HEK293 (cell line): ENCODE results near the gene PDE11A.

ENCODE experiments used
- CTCF ChIP-seq: fragments of 450-650 bp; formaldehyde crosslinking; IDR thresholded peaks from 2 replicates; pipeline ENCODE4 v1.5.1; 2016; ENCODE audit warnings: missing biosample characterization, missing genetic modification characterization
- KLF16 ChIP-seq: fragments of 450-650 bp; formaldehyde crosslinking; IDR thresholded peaks from 2 replicates; pipeline ENCODE4 v1.5.1; 2017; ENCODE audit warnings: missing biosample characterization, missing genetic modification characterization
- REPIN1 ChIP-seq: fragments of 450-650 bp; formaldehyde crosslinking; IDR thresholded peaks from 2 replicates; pipeline ENCODE4 v1.5.1; 2017; ENCODE audit warnings: missing biosample characterization, missing genetic modification characterization, low read depth
- SP2 ChIP-seq: fragments of 450-650 bp; formaldehyde crosslinking; IDR thresholded peaks from 2 replicates; pipeline ENCODE4 v1.5.1; 2016; ENCODE audit warnings: missing biosample characterization, missing genetic modification characterization
- ZBTB26 ChIP-seq: fragments of 450-650 bp; formaldehyde crosslinking; optimal IDR thresholded peaks from 2 replicates; pipeline ENCODE3; 2016; ENCODE audit warnings: missing biosample characterization, mild to moderate bottlenecking, missing genetic modification characterization
- ZNF404 ChIP-seq: fragments of 450-650 bp; formaldehyde crosslinking; IDR thresholded peaks from 2 replicates; pipeline ENCODE4 v1.5.1; 2017; ENCODE audit warnings: missing biosample characterization, missing genetic modification characterization
- ZNF423 ChIP-seq: fragments of 450-650 bp; formaldehyde crosslinking; IDR thresholded peaks from 2 replicates; pipeline ENCODE4 v1.5.1; 2016; ENCODE audit warnings: missing biosample characterization, missing genetic modification characterization
- ZNF558 ChIP-seq: fragments of 450-650 bp; formaldehyde crosslinking; IDR thresholded peaks from 2 replicates; pipeline ENCODE4 v1.5.1; 2016; ENCODE audit warnings: missing biosample characterization, missing genetic modification characterization
- ZNF596 ChIP-seq: fragments of 450-650 bp; IDR thresholded peaks from 2 replicates; pipeline ENCODE4 v1.5.0; 2018; ENCODE audit warnings: missing biosample characterization, mild to moderate bottlenecking, missing genetic modification characterization, moderate library complexity
- ZNF768 ChIP-seq: fragments of 450-650 bp; formaldehyde crosslinking; IDR thresholded peaks from 2 replicates; pipeline ENCODE4 v1.5.1; 2018; ENCODE audit warnings: missing biosample characterization, mild to moderate bottlenecking, missing genetic modification characterization
- TF ChIP-seq, protein P1 (sequence below): fragments of 450-650 bp; formaldehyde crosslinking; IDR thresholded peaks from 2 replicates; pipeline ENCODE4 v1.5.1; 2016; ENCODE audit warnings: missing biosample characterization, missing genetic modification characterization
- TF ChIP-seq, protein P2 (sequence below): fragments of 450-650 bp; formaldehyde crosslinking; IDR thresholded peaks from 2 replicates; pipeline ENCODE4 v1.5.1; 2016; ENCODE audit warnings: missing biosample characterization, missing genetic modification characterization
- TF ChIP-seq, protein P3 (sequence below): fragments of 450-650 bp; formaldehyde crosslinking; IDR thresholded peaks from 2 replicates; pipeline ENCODE4 v1.5.1; 2016; ENCODE audit warnings: missing biosample characterization, missing genetic modification characterization

DNA sequence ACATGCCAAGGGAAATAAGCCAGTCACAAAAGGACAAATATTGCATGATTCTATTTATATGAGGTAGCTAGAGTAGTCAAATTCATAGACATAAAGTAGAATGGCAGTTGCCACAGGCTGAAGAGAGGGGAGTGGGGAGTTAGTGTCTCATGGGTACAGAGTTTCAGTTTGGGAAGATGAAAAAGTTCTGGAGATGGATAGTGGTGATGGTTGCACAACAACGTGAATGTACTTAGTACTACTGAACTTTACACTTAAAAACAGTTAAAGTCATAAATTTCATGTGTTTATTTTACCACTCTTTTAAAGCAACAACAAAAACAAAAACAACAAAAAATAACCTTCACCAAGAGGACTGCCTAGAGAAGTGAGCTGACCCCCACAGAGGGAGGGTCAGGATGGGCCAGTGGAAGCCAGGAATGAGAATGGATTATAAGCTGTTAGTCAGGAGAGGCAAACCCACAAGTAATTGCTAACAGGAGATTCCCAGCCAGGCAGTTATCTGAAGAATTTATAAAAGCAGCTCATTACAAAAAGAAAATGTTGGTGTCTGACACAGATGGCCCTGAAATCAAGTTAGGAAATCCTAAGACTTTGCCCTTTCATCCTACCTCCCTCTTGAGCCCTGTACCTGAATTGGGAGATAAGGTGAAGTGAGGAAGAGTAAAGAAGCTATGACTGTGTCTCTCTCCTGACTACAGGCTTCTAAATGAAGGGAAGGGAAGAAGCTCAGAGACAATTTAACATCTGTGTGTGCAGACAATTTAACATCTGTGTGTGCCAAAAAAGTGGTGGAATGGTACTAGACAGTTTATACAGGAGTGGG, 263.4 kb downstream of the PDE11A start:
- TF ChIP-seq, protein P1, sequence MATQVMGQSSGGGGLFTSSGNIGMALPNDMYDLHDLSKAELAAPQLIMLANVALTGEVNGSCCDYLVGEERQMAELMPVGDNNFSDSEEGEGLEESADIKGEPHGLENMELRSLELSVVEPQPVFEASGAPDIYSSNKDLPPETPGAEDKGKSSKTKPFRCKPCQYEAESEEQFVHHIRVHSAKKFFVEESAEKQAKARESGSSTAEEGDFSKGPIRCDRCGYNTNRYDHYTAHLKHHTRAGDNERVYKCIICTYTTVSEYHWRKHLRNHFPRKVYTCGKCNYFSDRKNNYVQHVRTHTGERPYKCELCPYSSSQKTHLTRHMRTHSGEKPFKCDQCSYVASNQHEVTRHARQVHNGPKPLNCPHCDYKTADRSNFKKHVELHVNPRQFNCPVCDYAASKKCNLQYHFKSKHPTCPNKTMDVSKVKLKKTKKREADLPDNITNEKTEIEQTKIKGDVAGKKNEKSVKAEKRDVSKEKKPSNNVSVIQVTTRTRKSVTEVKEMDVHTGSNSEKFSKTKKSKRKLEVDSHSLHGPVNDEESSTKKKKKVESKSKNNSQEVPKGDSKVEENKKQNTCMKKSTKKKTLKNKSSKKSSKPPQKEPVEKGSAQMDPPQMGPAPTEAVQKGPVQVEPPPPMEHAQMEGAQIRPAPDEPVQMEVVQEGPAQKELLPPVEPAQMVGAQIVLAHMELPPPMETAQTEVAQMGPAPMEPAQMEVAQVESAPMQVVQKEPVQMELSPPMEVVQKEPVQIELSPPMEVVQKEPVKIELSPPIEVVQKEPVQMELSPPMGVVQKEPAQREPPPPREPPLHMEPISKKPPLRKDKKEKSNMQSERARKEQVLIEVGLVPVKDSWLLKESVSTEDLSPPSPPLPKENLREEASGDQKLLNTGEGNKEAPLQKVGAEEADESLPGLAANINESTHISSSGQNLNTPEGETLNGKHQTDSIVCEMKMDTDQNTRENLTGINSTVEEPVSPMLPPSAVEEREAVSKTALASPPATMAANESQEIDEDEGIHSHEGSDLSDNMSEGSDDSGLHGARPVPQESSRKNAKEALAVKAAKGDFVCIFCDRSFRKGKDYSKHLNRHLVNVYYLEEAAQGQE (tag by site-specific recombination), result no peak
- TF ChIP-seq CTCF (tag by site-specific recombination) (no peak), ZNF423 (tag by site-specific recombination) (no peak), ZNF404 (tag by site-specific recombination) (no peak), REPIN1 (tag by site-specific recombination) (no peak), ZNF558 (tag by site-specific recombination) (no peak), ZNF768 (tag by site-specific recombination) (no peak), ZBTB26 (tag by site-specific recombination) (no peak), ZNF596 (tag by site-specific recombination) (no peak), KLF16 (tag by site-specific recombination) (no peak), SP2 (tag by site-specific recombination) (no peak)
- TF ChIP-seq, protein P2, sequence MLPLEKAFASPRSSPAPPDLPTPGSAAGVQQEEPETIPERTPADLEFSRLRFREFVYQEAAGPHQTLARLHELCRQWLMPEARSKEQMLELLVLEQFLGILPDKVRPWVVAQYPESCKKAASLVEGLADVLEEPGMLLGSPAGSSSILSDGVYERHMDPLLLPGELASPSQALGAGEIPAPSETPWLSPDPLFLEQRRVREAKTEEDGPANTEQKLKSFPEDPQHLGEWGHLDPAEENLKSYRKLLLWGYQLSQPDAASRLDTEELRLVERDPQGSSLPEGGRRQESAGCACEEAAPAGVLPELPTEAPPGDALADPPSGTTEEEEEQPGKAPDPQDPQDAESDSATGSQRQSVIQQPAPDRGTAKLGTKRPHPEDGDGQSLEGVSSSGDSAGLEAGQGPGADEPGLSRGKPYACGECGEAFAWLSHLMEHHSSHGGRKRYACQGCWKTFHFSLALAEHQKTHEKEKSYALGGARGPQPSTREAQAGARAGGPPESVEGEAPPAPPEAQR (tag by site-specific recombination), result no peak
- TF ChIP-seq, protein P3, sequence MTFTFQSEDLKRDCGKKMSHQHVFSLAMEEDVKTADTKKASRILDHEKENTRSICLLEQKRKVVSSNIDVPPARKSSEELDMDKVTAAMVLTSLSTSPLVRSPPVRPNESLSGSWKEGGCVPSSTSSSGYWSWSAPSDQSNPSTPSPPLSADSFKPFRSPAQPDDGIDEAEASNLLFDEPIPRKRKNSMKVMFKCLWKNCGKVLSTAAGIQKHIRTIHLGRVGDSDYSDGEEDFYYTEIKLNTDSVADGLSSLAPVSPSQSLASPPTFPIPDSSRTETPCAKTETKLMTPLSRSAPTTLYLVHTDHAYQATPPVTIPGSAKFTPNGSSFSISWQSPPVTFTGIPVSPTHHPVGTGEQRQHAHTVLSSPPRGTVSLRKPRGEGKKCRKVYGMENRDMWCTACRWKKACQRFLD (tag by site-specific recombination), result no peak
